ENCODE data around the gene NCF4.

DNA sequence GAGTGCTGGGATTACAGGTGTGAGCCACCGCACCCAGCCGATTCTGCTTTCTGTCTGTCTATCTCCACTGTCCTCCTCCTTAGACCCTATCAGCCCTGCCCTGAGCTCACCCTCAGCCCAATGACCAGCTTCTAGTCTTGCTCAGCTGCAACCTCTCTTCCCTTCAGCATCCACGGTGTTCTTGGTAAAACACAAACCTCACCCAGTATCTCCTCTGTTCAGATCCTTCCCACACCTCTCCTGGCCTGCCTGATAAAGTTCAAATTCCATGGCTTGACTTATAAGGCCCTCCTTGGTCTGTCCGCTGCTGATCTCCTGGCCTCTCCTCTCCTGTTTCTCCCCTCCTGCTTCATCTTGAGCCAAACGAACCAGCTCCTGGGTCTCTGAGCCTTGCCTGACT is 14.5 kb upstream of the NCF4 start:
- TF ChIP-seq, protein P1, sequence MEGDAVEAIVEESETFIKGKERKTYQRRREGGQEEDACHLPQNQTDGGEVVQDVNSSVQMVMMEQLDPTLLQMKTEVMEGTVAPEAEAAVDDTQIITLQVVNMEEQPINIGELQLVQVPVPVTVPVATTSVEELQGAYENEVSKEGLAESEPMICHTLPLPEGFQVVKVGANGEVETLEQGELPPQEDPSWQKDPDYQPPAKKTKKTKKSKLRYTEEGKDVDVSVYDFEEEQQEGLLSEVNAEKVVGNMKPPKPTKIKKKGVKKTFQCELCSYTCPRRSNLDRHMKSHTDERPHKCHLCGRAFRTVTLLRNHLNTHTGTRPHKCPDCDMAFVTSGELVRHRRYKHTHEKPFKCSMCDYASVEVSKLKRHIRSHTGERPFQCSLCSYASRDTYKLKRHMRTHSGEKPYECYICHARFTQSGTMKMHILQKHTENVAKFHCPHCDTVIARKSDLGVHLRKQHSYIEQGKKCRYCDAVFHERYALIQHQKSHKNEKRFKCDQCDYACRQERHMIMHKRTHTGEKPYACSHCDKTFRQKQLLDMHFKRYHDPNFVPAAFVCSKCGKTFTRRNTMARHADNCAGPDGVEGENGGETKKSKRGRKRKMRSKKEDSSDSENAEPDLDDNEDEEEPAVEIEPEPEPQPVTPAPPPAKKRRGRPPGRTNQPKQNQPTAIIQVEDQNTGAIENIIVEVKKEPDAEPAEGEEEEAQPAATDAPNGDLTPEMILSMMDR (IDR thresholded peaks at IDR 0.05) = no peak
- TF ChIP-seq ZFX (IDR thresholded peaks at IDR 0.05; ENCODE audit: borderline replicate concordance) = no peak

All from 22Rv1 (cell line).